Endodermal cell (in vitro differentiated cells): ENCODE measurements around the gene CPED1. TPM values are rescaled to one million over a fixed set of nuclear protein-coding genes. Genes with fewer than 3 reads are reported as not detected.

Source experiments
- DNase-seq: peaks from one replicate; pipeline ENCODE4 v3.0.0-alpha.2; 2017
- H3K27ac ChIP-seq: 2 replicates; pipeline ENCODE4 v1.5.1; 2013; ENCODE audit warnings: mild to moderate bottlenecking, low read depth, low read length, moderate library complexity
- H3K27me3 ChIP-seq: 2 replicates; pipeline ENCODE4 v1.6.1; 2013; ENCODE audit warnings: mild to moderate bottlenecking, low read length, moderate library complexity; ENCODE audit not compliant: insufficient read depth, control insufficient read depth, poor library complexity, severe bottlenecking
- H3K36me3 ChIP-seq: 2 replicates; pipeline ENCODE4 v1.7.0; 2013; ENCODE audit warnings: mild to moderate bottlenecking, low read length, moderate library complexity; ENCODE audit not compliant: control insufficient read depth, insufficient read depth
- H3K4me1 ChIP-seq: one replicate; pipeline ENCODE4 v1.7.0; 2013; ENCODE audit warnings: low read length; ENCODE audit not compliant: control insufficient read depth, insufficient read depth
- H3K4me3 ChIP-seq: 2 replicates; pipeline ENCODE4 v1.5.1; 2013; ENCODE audit warnings: mild to moderate bottlenecking, low read length, moderate library complexity
- H3K9ac ChIP-seq: 2 replicates; pipeline ENCODE4 v1.6.1; 2013; ENCODE audit warnings: mild to moderate bottlenecking, low read length, moderate library complexity; ENCODE audit not compliant: poor library complexity, severe bottlenecking; ENCODE audit errors: extremely low read depth
- H3K9me3 ChIP-seq: 2 replicates; pipeline ENCODE4 v1.6.1; 2013; ENCODE audit warnings: mild to moderate bottlenecking, low read length, moderate library complexity; ENCODE audit not compliant: control insufficient read depth
- H3K27ac Mint-ChIP-seq: 2 replicates; pipeline ENCODE4 v1.8.0; 2020; ENCODE audit warnings: mixed read lengths
- H3K27me3 Mint-ChIP-seq: 2 replicates; pipeline ENCODE4 v1.8.0; 2021; ENCODE audit warnings: mild to moderate bottlenecking, mixed read lengths; ENCODE audit not compliant: insufficient read depth
- H3K36me3 Mint-ChIP-seq: 2 replicates; pipeline ENCODE4 v1.8.0; 2020; ENCODE audit warnings: low read depth, mixed read lengths
- H3K4me1 Mint-ChIP-seq: 2 replicates; pipeline ENCODE4 v1.8.0; 2020; ENCODE audit warnings: mixed read lengths
- H3K4me3 Mint-ChIP-seq: 2 replicates; pipeline ENCODE4 v1.8.0; 2020; ENCODE audit warnings: mild to moderate bottlenecking, moderate library complexity, mixed read lengths
- H3K9me3 Mint-ChIP-seq: 2 replicates; pipeline ENCODE4 v1.8.0; 2020; ENCODE audit warnings: mild to moderate bottlenecking, mixed read lengths
- CTCF ChIP-seq: fragments of 200-600 bp; sonication (generic); conservative IDR thresholded peaks from 2 replicates; pipeline ENCODE4 v1.5.0; 2021; ENCODE audit warnings: antibody characterized with exemption, mild to moderate bottlenecking
- WGBS, 2 experiments: methylation state at CpG; one replicate each; pipeline versions ENCODE4 v1.1.5 to v1.1.7; 2013; ENCODE audit warnings: missing lambda C conversion rate in 2 of 2, mixed read lengths in 1 of 2; ENCODE audit not compliant: insufficient coverage in 1 of 2, insufficient read length in 1 of 2; 5-methylcytosine and 5-hydroxymethylcytosine counted together
- total RNA-seq, 2 donors: library from RNA; stranded (reverse); fragmentation: NEBNext Ultra II Directional in 1 of 2; extraction: Animal tissue kit (Norgen Biotek cat#: 25700) in 1 of 2; gene quantifications; 2 replicates in 1 of 2; 3 replicates in 1 of 2; pipeline ENCODE4 v1.2.1, GENCODE V29; 2021

The CPED1 gene
- total RNA-seq, 2 donors from 2014 or later, result 1.1 TPM; not detected in 1

GRCh38 chr7:120992272-120992964, 3.9 kb downstream of the CPED1 start:
- Mint-ChIP-seq H3K4me1 (peaks cover 11% of the 10 kb centered on the region), H3K9me3 (no peaks in the 10 kb centered on the region), H3K27ac (no peak overlapping the region), H3K36me3 (no peaks in the 10 kb centered on the region), H3K4me3 (no peak overlapping the region), H3K27me3 (peaks cover 32% of the 10 kb centered on the region)
- no peaks in the 10 kb centered on the region for H3K9me3 ChIP-seq
- H3K27ac ChIP-seq, result no peak overlapping the region
- H3K27me3 ChIP-seq, result peaks cover 55% of the 10 kb centered on the region
- H3K36me3 ChIP-seq, result no peaks in the 10 kb centered on the region
- H3K4me3 ChIP-seq, result no peak overlapping the region
- H3K4me1 ChIP-seq, result no peaks in the 10 kb centered on the region
- DNase-seq, result no peak
- H3K9ac ChIP-seq, result no peak overlapping the region
- TF ChIP-seq CTCF, result no peak

- no peak overlapping the region for H3K4me3 Mint-ChIP-seq
- peaks cover 26% of the 10 kb centered on the region for H3K27me3 Mint-ChIP-seq
- H3K9me3 ChIP-seq, result no peaks in the 10 kb centered on the region
Measured at GRCh38 chr7:120992965-120993494, 4.5 kb downstream of the CPED1 start.

DNA sequence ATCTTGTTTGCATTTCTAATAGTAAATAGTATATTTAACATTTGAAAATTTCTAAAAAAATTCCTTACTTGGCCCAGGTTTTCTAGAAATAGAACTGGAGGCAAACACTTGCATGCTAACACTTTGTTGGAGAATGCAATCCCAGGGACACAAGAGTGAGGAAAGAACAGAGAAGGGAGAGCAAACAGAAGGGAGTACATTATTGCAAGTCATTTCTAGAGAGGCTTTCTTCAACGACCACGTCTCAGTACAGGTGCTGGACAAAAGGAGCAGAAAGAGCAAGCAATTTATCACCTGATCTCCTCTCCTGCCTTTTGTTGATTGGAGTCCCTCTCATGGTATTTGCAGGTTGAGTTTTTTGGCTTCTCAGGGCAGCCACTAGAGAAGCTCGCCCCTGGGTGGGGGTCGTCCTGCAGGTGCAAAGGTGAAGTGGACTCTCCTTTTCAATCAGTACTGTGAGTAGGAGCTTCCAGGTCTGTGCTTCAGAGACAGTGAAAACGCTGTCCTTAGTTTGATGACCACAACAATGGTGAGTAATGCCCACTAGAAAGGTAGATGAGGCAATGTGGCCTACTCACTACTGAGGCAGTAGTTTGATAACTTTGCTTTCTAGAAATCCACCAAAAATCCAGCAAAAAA, 5.2 kb downstream of the CPED1 start:
- no peaks in the 10 kb centered on the region for H3K9me3 ChIP-seq
- H3K27ac ChIP-seq, result no peak overlapping the region
- DNase-seq, result no peak
- Mint-ChIP-seq H3K4me1 (peaks cover 5% of the 10 kb centered on the region), H3K36me3 (no peaks in the 10 kb centered on the region), H3K9me3 (no peaks in the 10 kb centered on the region), H3K27ac (no peak overlapping the region), H3K4me3 (no peak overlapping the region), H3K27me3 (peaks cover 20% of the 10 kb centered on the region)
- 71 to 86% methylated on average over 3 to 5 of the region's 5 CpGs for WGBS, 2 experiments
- H3K4me3 ChIP-seq, result no peak overlapping the region
- no peak for TF ChIP-seq CTCF
- H3K4me1 ChIP-seq, result no peaks in the 10 kb centered on the region
- H3K36me3 ChIP-seq, result no peaks in the 10 kb centered on the region
- peaks cover 43% of the 10 kb centered on the region for H3K27me3 ChIP-seq
- no peak overlapping the region for H3K9ac ChIP-seq

More at GRCh38 chr7:120992965-120993494, 4.5 kb downstream of the CPED1 start:
- Histone ChIP-seq H3K4me1 (no peaks in the 10 kb centered on the region), H3K27ac (no peak overlapping the region), H3K27me3 (peaks cover 49% of the 10 kb centered on the region), H3K36me3 (no peaks in the 10 kb centered on the region), H3K4me3 (no peak overlapping the region), H3K9ac (no peak overlapping the region)
- Mint-ChIP-seq H3K4me1 (peaks cover 7% of the 10 kb centered on the region), H3K27ac (no peak overlapping the region), H3K36me3 (no peaks in the 10 kb centered on the region), H3K9me3 (no peaks in the 10 kb centered on the region)
- TF ChIP-seq CTCF, result no peak
- no peak for DNase-seq
